ENCODE results near the gene LST1. TPM values are rescaled to one million over a fixed set of nuclear protein-coding genes. Genes with fewer than 3 reads are reported as not detected.

Gene LST1
- total RNA-seq, 1 donor from 2014 or later: not detected

- DNase-seq (ENCODE audit: low read depth): no peak
- TF ChIP-seq CTCF (conservative IDR thresholded peaks at IDR 0.05; ENCODE audit: low read depth, low read length): no peak
- H3K4me3 ChIP-seq (ENCODE audit: low read depth, low read length): no peak within 1 kb of the TSS
Measured at GRCh38 chr6:31614684-31615578, 28.9 kb downstream of the LST1 start, which contains the start of gene AIF1. Gene AIF1 (plus strand): TSS chr6:31615234. CDS start chr6:31615330, 96 bp downstream.

GRCh38 chr6:31615748-31616147, 29.7 kb downstream of the LST1 start:
- TF ChIP-seq CTCF (conservative IDR thresholded peaks at IDR 0.05; ENCODE audit: low read depth, low read length): no peak
- DNase-seq (ENCODE audit: low read depth): no peak

GRCh38 chr6:31617010-31617409, 30.9 kb downstream of the LST1 start:
- DNase-seq (ENCODE audit: low read depth): no peak
- no peak for TF ChIP-seq CTCF (conservative IDR thresholded peaks at IDR 0.05; ENCODE audit: low read depth, low read length)
- no peak overlapping the region for H3K4me3 ChIP-seq (ENCODE audit: low read depth, low read length)

More at GRCh38 chr6:31615748-31616147, 29.7 kb downstream of the LST1 start:
- no peak overlapping the region for H3K4me3 ChIP-seq (ENCODE audit: low read depth, low read length)

- peak overlapping the region; percentile 94 for H3K4me3 ChIP-seq (ENCODE audit: low read depth, low read length)
- DNase-seq (ENCODE audit: low read depth): peak; percentile 90
- no peak for TF ChIP-seq CTCF (conservative IDR thresholded peaks at IDR 0.05; ENCODE audit: low read depth, low read length)
Measured at GRCh38 chr6:31619805-31620585, 33.9 kb downstream of the LST1 start.

GRCh38 chr6:31620586-31621319, 34.7 kb downstream of the LST1 start, which contains the start of gene PRRC2A:
Gene PRRC2A (plus strand): TSS chr6:31620715. CDS start chr6:31622790, 2,075 bp downstream.
- TF ChIP-seq CTCF (conservative IDR thresholded peaks at IDR 0.05; ENCODE audit: low read depth, low read length): no peak
- no peak for DNase-seq (ENCODE audit: low read depth)
- peak within 1 kb of the TSS; percentile 94 for H3K4me3 ChIP-seq (ENCODE audit: low read depth, low read length)

GRCh38 chr6:31621320-31621939, 35.4 kb downstream of the LST1 start:
- H3K4me3 ChIP-seq (ENCODE audit: low read depth, low read length): peak overlapping the region; percentile 94
- no peak for DNase-seq (ENCODE audit: low read depth)
- no peak for TF ChIP-seq CTCF (conservative IDR thresholded peaks at IDR 0.05; ENCODE audit: low read depth, low read length)

Data from epithelial cell of proximal tubule (primary cell).